ENCODE results near the gene MRPS15. TPM values are rescaled to one million over a fixed set of nuclear protein-coding genes. Genes with fewer than 3 reads are reported as not detected.
A peak's percentile ranks its signal among the peaks of the same experiment; 100 is the strongest.

MRPS15 gene
- total RNA-seq, 1 experiment from 2014 or later = 98.7 TPM

- no peak for TF ChIP-seq SRF (IDR thresholded peaks at IDR 0.05; ENCODE audit: low read depth)
- TF ChIP-seq EGR1 (IDR thresholded peaks at IDR 0.05; ENCODE audit: low read depth) = no peak
- TF ChIP-seq MAX (IDR thresholded peaks at IDR 0.05) = peak; percentile 93
Observed at GRCh38 chr1:36450270-36450918, 13.8 kb downstream of the MRPS15 start, which contains the start of gene OSCP1 (continued).

GRCh38 chr1:36448530-36449056 lies 15.6 kb downstream of the MRPS15 start:
- Histone ChIP-seq H2AFZ (ENCODE audit: low read depth, low read length, poor library complexity, severe bottlenecking) (no peak overlapping the region), H3K4me3 (replicated peaks in 1 of 2; ENCODE audit: low read depth in 1 of 2, low read length in 2 of 2) (no peak overlapping the region), H3K9me2 (ENCODE audit: insufficient read depth) (no peaks in the 10 kb centered on the region), H4K20me1 (ENCODE audit: insufficient read depth) (no peaks in the 10 kb centered on the region), H3K9ac (ENCODE audit: low read length) (no peak overlapping the region), H3K4me2 (ENCODE audit: low read length) (no peak overlapping the region), H3K79me2 (ENCODE audit: insufficient read depth, low read length) (no peaks in the 10 kb centered on the region), H3K4me1 (ENCODE audit: control insufficient read depth in 1 of 2, insufficient read depth in 2 of 2, low read length in 2 of 2) (peaks cover 3 to 20% of the 10 kb centered on the region in 2 experiments; a peak in 2 of 4 replicates), H3K9me3 (ENCODE audit: control insufficient read depth in 1 of 2, insufficient read depth in 1 of 2, low read depth in 1 of 2, low read length in 2 of 2) (no peaks in the 10 kb centered on the region), H3K27me3 (ENCODE audit: insufficient read depth, low read length) (no peaks in the 10 kb centered on the region), H3K36me3 (ENCODE audit: control insufficient read depth in 1 of 2, insufficient read depth in 2 of 2, low read length in 2 of 2) (no peaks in the 10 kb centered on the region), H3K27ac (ENCODE audit: low read depth, low read length) (no peak overlapping the region)
- TSS peak; percentile 26 for BruUV-seq (replicated peaks)
- ATAC-seq (no peak), DNase-seq (ENCODE audit: low read depth, low spot score) (no peak)
- intact Hi-C loops (cut with micrococcal nuclease) = no loop called here
- ChIA-PET POLR2A (interaction anchor here (1.0 to 2.3 kb wide), 3 partner anchors 12 to 62 kb away, joined by 3 to 20 read pairs (median 3); partner anchors contain the start of gene MRPS15), CTCF (no interaction called here), RAD21 (ENCODE audit: low non-redundant PET in 1 of 2, low total read pairs in 2 of 2, uncharacterized antibody in 2 of 2, unreplicated experiment in 2 of 2) (no interaction called here)
- TF ChIP-seq CTCF (IDR thresholded peaks at IDR 0.05 in 2 of 3, conservative IDR thresholded peaks at IDR 0.05 in 1 of 3; ENCODE audit: borderline replicate concordance in 1 of 3, insufficient read depth in 1 of 3, low read depth in 2 of 3, low read length in 2 of 3) (0 out of 6 replicates have a peak, but pooled peaks of 1 of the 3 experiments have one; percentile 10), EZH2phosphoT487 (IDR thresholded peaks at IDR 0.05; ENCODE audit: borderline replicate concordance) (no peak)

All from HCT116 (cell line).